Endothelial cell of hepatic sinusoid (primary cell): ENCODE results near the gene MED19.
"Not testable (repeated sequence)": the region's sequence is repeated elsewhere in the genome, so short reads cannot be mapped to it uniquely, and the experiment has no call there.

ENCODE experiments used
- in situ Hi-C: cut with HindIII; loops from 2 replicates; pipeline ENCODE4 v1.10.0; 2017; ENCODE audit warnings: low sequenced_read_pairs

MED19 gene

GRCh38 chr11:57709802-57710367 lies 2.1 kb downstream of the MED19 start:
- in situ Hi-C loops: loop anchor here (5.0 kb wide), 3 partner anchors 43 to 92 kb away; partner anchors contain the start of gene ZDHHC5

- in situ Hi-C loops: not testable (repeated sequence)
Measured at GRCh38 chr11:57705432-57705831, 6.6 kb downstream of the MED19 start.

GRCh38 chr11:57704932-57705331 lies 7.1 kb downstream of the MED19 start:
- in situ Hi-C loops: loop anchor here (5.0 kb wide), 1 partner anchor 37 kb away; the partner anchor contains the start of gene SELENOH

DNA sequence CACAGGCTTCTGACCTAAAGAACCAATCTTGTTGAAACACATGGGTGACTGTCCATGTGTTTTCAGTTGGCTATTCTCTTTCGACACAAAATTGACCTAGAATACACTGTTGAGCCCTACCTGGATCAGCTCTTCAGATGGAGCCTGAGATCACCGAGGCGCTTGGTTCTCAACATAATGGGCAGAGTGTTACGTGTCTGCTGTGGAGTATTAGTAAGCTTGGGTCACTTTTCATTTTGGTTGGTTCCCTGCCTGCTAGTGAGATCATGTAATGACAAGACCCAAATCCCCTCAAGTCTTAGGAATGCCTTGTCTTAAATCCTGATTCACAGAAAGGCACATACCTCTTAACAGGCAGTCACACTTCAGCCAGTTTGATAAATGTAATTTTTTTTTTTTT lies 8.7 kb downstream of the MED19 start:
- in situ Hi-C loops: loop anchor here (5.0 kb wide), 1 partner anchor 39 kb away; the partner anchor contains the start of gene SELENOH

DNA sequence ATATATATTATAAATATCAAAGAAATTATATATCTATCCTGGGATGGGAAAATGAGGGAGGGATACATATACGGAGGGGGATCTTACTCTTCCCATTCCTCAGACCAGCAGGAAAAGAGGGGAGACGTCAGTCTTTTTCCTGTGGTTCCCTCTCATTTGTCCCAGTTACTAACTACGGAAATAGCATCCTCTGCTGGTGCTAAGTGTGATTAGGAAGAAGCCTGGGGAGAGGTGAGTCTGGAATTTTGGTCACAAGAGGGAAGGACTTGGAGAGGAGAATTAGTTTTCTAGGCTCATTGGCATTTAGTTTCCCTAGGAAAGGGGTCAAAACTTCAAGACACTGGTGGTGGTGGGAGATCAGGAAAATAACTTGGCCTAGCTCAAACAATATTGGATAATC lies 11.6 kb downstream of the MED19 start:
- in situ Hi-C loops: loop anchor here (5.0 kb wide), 1 partner anchor 42 kb away; the partner anchor contains the start of gene SELENOH

DNA sequence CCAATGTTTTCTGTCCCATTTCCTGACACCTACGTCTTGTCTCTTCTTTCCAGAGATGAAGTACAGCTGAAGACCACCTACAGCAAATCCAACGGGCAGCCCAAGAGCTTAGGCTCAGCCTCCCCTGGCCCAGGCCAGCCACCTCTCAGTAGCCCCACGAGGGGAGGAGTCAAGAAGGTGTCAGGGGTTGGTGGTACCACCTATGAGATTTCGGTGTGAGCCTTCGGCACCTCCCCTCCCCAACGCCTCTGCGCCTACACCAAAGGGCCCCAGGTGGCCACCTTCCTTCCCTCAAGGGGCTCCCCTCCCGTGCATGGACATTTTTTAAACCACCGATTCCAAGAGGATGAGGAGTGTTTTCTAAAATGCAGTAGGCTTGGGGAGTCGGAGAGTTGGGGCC lies 12.2 kb downstream of the MED19 start:
- in situ Hi-C loops: loop anchor here (5.0 kb wide), 1 partner anchor 42 kb away; the partner anchor contains the start of gene SELENOH

GRCh38 chr11:57698843-57699365 lies 13.1 kb downstream of the MED19 start:
- in situ Hi-C loops: no loop called here

DNA sequence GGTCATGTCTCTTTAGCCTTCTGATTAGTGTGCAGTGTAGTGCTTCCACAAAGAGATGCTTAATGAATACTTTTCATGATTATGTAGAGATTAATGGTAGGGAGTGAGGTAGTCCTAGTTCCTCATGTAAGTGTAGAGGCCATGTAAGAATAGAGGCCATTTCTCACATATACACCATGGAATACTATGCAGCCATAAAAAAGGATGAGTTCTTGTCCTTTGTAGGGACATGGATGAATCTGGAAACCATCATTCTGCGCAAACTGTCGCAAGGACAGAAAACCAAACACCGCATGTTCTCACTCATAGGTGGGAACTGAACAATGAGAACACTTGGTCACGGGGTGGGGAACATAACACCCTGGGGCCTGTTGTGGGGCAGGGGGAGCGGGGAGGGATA lies 21.5 kb downstream of the MED19 start:
- in situ Hi-C loops: not testable (repeated sequence)

- in situ Hi-C loops: loop anchor here (5.0 kb wide), 1 partner anchor 51 kb away; no protein-coding TSS in a partner anchor
Measured at GRCh38 chr11:57681168-57681567, 30.8 kb downstream of the MED19 start.

- in situ Hi-C loops: loop anchor here (5.0 kb wide), 1 partner anchor 52 kb away; no protein-coding TSS in a partner anchor
Measured at GRCh38 chr11:57680552-57680874, 31.5 kb downstream of the MED19 start.

GRCh38 chr11:57679396-57679795 lies 32.6 kb downstream of the MED19 start:
- in situ Hi-C loops: no loop called here

GRCh38 chr11:57675176-57675941 lies 36.7 kb downstream of the MED19 start:
- in situ Hi-C loops: no loop called here

DNA sequence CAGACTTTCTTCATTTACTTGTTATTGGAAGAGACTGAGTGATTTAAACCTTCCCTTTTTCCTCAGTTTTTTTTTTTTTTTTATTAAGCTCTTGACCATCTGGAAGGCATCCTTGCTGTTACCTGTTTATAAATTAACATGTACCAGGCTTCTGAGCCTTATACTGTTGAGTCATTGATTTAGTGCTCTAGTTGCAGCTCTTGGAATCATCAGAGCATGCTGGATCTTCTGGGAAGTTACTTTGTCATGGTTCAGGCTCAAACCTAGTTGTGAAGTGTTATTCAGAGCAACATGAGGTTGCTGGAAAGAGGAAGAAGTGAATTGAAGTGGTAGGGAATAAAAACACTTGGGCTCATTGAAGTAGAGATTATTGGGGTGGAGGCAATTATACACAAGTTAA lies 37.8 kb downstream of the MED19 start:
- in situ Hi-C loops: no loop called here

- in situ Hi-C loops: loop anchor here (5.0 kb wide), 1 partner anchor 44 kb away; the partner anchor contains the start of genes MED19 and TMX2
Measured at GRCh38 chr11:57668434-57668782, 43.6 kb downstream of the MED19 start.

GRCh38 chr11:57667736-57668433 lies 44.1 kb downstream of the MED19 start, which contains the start of gene ZDHHC5:
ZDHHC5 (plus strand) TSS chr11:57668114; CDS start chr11:57673091, 4,977 bp downstream.
- in situ Hi-C loops: loop anchor here (5.0 kb wide), 1 partner anchor 44 kb away; the partner anchor contains the start of genes MED19 and TMX2

GRCh38 chr11:57667117-57667735 lies 44.8 kb downstream of the MED19 start:
- in situ Hi-C loops: loop anchor here (5.0 kb wide), 1 partner anchor 45 kb away; the partner anchor contains the start of genes MED19 and TMX2

DNA sequence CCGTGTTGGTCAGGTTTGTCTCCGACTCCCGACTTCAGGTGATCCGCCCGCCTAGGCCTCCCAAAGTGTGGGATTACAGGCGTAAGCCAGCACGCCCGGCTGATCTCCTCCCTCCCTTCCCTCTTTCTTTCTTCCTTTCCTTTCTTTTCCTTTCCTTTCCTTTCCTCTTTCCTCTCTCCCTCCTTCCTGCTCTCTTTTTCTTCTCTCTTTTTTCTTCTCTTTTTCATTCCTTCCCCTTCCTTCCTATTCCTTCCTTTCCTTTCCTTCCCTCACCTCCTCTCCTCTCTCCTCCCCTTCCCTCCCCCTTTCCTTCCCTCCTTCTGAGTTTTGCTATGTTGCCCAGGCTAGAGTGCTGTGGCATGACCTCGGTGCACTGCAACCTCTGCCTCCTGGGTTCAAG lies 48.0 kb downstream of the MED19 start:
- in situ Hi-C loops: loop anchor here (5.0 kb wide), 1 partner anchor 138 kb away; no protein-coding TSS in a partner anchor

DNA sequence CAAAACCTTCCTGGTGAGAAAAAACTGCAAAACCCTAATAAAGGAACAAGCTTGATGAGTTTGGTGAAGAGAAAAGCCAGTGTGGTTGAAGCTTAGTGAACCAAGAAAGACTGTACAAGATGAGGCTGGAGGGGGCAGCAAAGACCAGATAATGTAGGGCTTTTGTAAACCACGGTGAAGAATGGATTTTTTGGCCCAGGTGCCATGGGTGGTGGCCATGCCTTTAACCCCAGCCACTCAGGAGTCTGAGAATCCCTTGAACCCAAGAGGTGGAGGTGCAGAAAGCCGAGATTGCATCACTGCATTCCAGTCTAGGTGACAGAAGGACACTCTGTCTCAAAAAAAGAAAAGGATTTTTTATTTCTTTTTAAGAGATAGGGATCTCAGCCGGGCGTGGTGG lies 49.1 kb downstream of the MED19 start:
- in situ Hi-C loops: loop anchor here (5.0 kb wide), 1 partner anchor 139 kb away; no protein-coding TSS in a partner anchor

- in situ Hi-C loops: loop anchor here (5.0 kb wide), 1 partner anchor 143 kb away; no protein-coding TSS in a partner anchor
Measured at GRCh38 chr11:57659669-57660068, 52.3 kb downstream of the MED19 start.

DNA sequence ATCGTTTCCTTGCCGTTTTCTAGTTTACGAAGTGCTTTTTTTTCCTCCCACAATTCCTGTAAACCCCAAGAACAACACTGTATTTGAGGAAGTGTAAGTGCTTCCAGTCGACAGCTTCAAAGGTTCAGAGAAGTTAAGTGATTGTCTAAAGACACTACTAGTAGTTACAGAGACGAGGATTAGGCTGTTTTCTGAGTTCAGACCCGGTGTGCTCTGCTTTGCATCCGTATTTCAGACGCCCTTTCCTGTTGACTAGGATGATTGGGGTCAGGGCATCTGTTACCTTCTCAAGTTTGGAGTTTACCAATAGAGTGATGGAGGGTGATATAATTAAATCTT lies 54.0 kb downstream of the MED19 start:
- in situ Hi-C loops: no loop called here
